AG04449 (cell line): ENCODE measurements around the gene ALPI.
"Not testable (repeated sequence)": the region's sequence is repeated elsewhere in the genome, so short reads cannot be mapped to it uniquely, and the experiment has no call there.

Experiments used
- CTCF ChIA-PET: fragments of 350-600 bp; formaldehyde crosslinking; extraction: SDS; loops from one replicate; lab custom pipeline; 2021; ENCODE audit warnings: antibody characterized with exemption; lab: Yijun Ruan, JAX
- POLR2A ChIA-PET: fragments of 400-600, 350-600 bp; formaldehyde crosslinking; extraction: SDS; loops from one replicate; lab custom pipeline; 2020; ENCODE audit warnings: antibody characterized with exemption, inconsistent platforms; lab: Yijun Ruan, JAX
- DNase-seq: peaks from one replicate; pipeline ENCODE4 v3.0.0-alpha.2; 2010; ENCODE audit warnings: low read depth, low spot score
- H3K4me3 ChIP-seq: 2 replicates; pipeline ENCODE4 v1.5.1; 2011; ENCODE audit warnings: low read depth, mild to moderate bottlenecking, control low read depth, low read length
- CTCF ChIP-seq: IDR thresholded peaks from one replicate; pipeline ENCODE4 v1.5.1; 2011; ENCODE audit warnings: mild to moderate bottlenecking, moderate library complexity, low read length, control low read depth, inconsistent platforms; ENCODE audit not compliant: insufficient read depth; ENCODE audit errors: missing control alignments

The ALPI gene

DNA sequence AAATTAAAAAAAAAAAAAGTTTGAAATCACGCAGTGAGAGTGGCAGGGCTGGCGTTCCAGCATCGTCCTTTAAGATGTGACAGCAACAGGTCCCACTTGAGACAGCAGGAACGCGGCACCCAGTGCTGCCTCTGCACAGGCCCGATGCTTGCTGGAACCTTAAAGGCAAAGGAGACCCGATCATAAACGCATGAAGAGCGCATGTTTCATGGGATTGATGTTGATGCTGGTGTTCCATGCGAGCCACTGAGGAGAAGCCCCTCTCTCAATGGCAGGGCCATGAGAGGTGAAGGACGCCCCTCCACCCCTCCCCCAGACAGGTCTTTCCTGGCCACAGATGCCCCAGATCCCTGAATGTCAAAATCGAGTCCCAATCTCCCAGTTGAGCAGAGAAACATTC is 17.9 kb upstream of the ALPI start:
- ChIA-PET POLR2A (no interaction called here), CTCF (interaction anchor here (0.8 to 3.9 kb wide), 12 partner anchors 9 to 539 kb away, joined by 3 to 33 read pairs (median 5); no protein-coding TSS in a partner anchor)
- DNase-seq = no peak
- no peak overlapping the region for H3K4me3 ChIP-seq
- TF ChIP-seq CTCF = no peak

DNA sequence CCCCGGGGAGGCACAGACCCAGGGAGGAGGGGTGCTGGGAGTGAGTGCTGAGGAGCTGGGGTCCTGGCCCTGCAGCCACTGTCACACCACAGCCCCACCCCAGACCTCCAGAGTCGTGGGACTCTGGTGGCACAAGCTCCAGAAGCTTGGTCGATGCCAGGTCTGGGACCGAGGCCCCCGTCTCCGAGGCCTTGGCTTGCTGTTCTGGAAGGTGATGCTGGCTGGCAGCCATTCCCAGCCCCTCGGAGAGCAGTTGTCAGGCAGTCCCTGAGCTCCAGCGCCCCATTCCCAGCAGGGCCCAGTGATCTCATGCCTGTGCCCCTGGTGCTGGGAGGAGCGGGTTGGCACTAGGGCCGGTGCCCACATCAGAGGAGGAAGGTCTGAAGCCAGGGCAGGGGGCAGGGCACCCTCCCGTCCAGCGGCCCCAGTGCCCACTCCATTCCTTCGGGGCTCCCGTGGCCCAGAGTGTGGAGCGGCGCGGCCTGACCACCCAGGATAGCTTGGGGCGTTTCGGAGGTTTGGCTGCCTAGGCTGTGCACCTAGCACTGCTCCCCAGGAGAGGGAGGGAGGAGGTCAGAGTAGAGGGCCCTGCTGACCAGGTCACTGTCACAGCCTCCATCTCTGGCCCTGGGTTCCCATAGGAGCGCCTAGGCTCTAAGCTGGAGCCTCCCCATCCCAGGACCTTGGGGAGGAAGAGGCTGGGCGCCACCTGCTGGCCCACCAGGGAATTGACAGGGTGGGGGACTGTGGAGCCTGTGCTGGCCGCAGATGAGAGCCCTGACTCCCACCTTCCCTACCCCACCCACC is 16.8 kb upstream of the ALPI start:
- peak; percentile 11 for TF ChIP-seq CTCF

DNA sequence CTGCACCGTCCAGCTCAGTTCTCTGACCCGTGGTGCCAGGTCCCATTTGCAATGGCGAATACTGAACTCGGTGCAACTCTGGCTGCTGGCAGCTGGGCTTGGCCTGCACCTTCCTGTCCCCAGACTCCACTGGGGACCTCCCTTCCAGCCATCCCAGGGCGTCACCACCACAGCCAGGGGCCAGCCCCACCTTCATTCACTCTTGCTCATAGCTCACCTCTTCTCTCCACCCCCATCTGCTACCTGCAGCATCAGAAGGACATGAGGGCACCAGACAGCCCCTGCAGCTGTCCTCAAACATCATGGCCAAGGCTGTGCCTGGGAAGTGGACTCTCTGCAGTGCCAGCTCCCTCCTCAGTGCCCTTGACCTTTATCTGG is 16.2 kb upstream of the ALPI start:
- no peak for TF ChIP-seq CTCF
- CTCF ChIA-PET = interaction anchor here (0.8 to 3.9 kb wide), 33 partner anchors 10 to 640 kb away, joined by 3 to 60 read pairs (median 5); partner anchors contain the start of genes CHRND and NPPC
- DNase-seq = no peak
- H3K4me3 ChIP-seq = no peak overlapping the region
- POLR2A ChIA-PET = no interaction called here

More for the DNA sequence above, 16.8 kb upstream of the ALPI start:
- no peak overlapping the region for H3K4me3 ChIP-seq
- ChIA-PET POLR2A (no interaction called here), CTCF (interaction anchor here (0.6 to 3.9 kb wide), 38 partner anchors 9 to 639 kb away, joined by 3 to 60 read pairs (median 4); partner anchors contain the start of genes CHRND and NPPC)
- DNase-seq = no peak

DNA sequence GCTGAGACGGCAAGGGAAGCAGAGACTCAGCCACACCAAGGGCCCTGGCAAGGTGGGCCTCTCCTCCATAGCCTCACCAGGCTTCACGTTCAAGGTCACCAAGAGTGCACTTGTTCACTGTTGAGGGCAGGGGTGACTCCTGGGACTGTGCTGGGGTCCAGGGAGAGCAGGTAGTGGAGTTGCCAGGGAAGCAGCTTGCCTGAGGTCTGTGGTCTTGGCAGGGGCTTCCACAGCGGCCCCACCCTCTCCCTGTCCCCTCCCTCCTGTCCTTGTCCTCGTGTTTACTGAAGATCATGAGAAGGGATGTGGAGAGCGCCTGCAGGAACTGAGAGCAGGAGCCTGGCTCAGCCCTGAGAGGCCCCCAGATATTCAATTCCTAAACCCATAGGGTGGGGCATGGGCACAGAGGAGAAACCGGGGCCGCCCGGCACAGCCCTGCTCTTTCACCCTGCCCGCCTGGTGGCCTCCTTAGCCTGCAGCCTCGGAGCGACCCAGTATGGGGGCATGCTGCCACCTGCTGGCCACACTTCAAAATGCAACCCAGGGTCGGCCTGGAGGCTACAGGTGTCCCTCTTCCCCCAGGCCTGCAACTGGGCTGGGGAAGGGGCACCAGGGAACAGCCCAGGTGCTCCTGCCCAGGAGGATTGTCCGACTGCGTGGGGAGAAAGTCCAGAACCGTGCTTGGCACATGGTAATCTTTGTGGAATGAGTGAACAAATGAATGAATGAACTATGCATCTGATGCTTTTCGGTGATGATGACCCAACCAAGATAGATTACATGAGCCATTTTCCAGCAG is 15.5 kb upstream of the ALPI start:
- DNase-seq, POLR2A ChIA-PET: not testable (repeated sequence)

GRCh38 chr2:232441147-232441651 is 14.8 kb upstream of the ALPI start:
- no peak for TF ChIP-seq CTCF
- DNase-seq = no peak
- no peak overlapping the region for H3K4me3 ChIP-seq
- POLR2A ChIA-PET = no interaction called here
- CTCF ChIA-PET = interaction anchor here (0.7 to 3.9 kb wide), 18 partner anchors 13 to 641 kb away, joined by 3 to 60 read pairs (median 4); no protein-coding TSS in a partner anchor

More for the DNA sequence above, 15.5 kb upstream of the ALPI start:
- H3K4me3 ChIP-seq = not testable (repeated sequence)
- CTCF ChIA-PET = interaction anchor here (0.7 to 3.9 kb wide), 33 partner anchors 10 to 640 kb away, joined by 3 to 60 read pairs (median 6); partner anchors contain the start of gene NPPC
- TF ChIP-seq CTCF = peak; percentile 90

- DNase-seq, H3K4me3 ChIP-seq, POLR2A ChIA-PET: not testable (repeated sequence)
- CTCF ChIA-PET = interaction anchor here (1.3 to 3.9 kb wide), 10 partner anchors 17 to 590 kb away, joined by 3 to 60 read pairs (median 5); no protein-coding TSS in a partner anchor
These were observed 14.0 kb upstream of the ALPI start for GRCh38 chr2:232441922-232442321.

GRCh38 chr2:232442431-232442830 is 13.5 kb upstream of the ALPI start:
- H3K4me3 ChIP-seq, DNase-seq, POLR2A ChIA-PET: not testable (repeated sequence)
- CTCF ChIA-PET = interaction anchor here (0.6 to 3.9 kb wide), 9 partner anchors 17 to 590 kb away, joined by 3 to 60 read pairs (median 5); no protein-coding TSS in a partner anchor

GRCh38 chr2:232443047-232443446 is 12.9 kb upstream of the ALPI start:
- H3K4me3 ChIP-seq, POLR2A ChIA-PET, DNase-seq: not testable (repeated sequence)
- CTCF ChIA-PET = interaction anchor here (0.6 to 2.8 kb wide), 4 partner anchors 116 to 591 kb away, joined by 3 to 19 read pairs (median 4); no protein-coding TSS in a partner anchor
